Astrocyte of the cerebellum (primary cell): ENCODE results near the gene TBC1D9.

Experiments
- DNase-seq: peaks from one replicate; pipeline ENCODE4 v3.0.0-alpha.2; 2011; ENCODE audit warnings: low read depth
- H3K4me3 ChIP-seq: 2 replicates; pipeline ENCODE4 v1.5.1; 2011; ENCODE audit warnings: mild to moderate bottlenecking, low read depth, low read length, moderate library complexity
- in situ Hi-C: cut with HindIII; loops from 2 replicates; pipeline ENCODE4 v1.10.0; 2017; ENCODE audit warnings: low sequenced_read_pairs
- TF ChIP-seq, protein P1 (sequence below): IDR thresholded peaks from 2 replicates; pipeline ENCODE4 v1.5.1; 2012; ENCODE audit warnings: low read length, low read depth, moderate library complexity, mild to moderate bottlenecking; ENCODE audit errors: missing control alignments

TBC1D9 gene

GRCh38 chr4:140680686-140681085 is 75.5 kb downstream of the TBC1D9 start:
- in situ Hi-C loops = no loop called here
- TF ChIP-seq, protein P1, sequence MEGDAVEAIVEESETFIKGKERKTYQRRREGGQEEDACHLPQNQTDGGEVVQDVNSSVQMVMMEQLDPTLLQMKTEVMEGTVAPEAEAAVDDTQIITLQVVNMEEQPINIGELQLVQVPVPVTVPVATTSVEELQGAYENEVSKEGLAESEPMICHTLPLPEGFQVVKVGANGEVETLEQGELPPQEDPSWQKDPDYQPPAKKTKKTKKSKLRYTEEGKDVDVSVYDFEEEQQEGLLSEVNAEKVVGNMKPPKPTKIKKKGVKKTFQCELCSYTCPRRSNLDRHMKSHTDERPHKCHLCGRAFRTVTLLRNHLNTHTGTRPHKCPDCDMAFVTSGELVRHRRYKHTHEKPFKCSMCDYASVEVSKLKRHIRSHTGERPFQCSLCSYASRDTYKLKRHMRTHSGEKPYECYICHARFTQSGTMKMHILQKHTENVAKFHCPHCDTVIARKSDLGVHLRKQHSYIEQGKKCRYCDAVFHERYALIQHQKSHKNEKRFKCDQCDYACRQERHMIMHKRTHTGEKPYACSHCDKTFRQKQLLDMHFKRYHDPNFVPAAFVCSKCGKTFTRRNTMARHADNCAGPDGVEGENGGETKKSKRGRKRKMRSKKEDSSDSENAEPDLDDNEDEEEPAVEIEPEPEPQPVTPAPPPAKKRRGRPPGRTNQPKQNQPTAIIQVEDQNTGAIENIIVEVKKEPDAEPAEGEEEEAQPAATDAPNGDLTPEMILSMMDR = no peak
- H3K4me3 ChIP-seq = no peak overlapping the region
- DNase-seq = no peak

- in situ Hi-C loops = no loop called here
- H3K4me3 ChIP-seq = no peak overlapping the region
- TF ChIP-seq, protein P1 = no peak
- no peak for DNase-seq
Measured at GRCh38 chr4:140679576-140679975, 76.6 kb downstream of the TBC1D9 start.

GRCh38 chr4:140675599-140676231 is 80.5 kb downstream of the TBC1D9 start:
- TF ChIP-seq, protein P1 = no peak
- in situ Hi-C loops = no loop called here
- H3K4me3 ChIP-seq = no peak overlapping the region
- DNase-seq = no peak

- no peak for DNase-seq
- no peak overlapping the region for H3K4me3 ChIP-seq
- TF ChIP-seq, protein P1 = no peak
- in situ Hi-C loops = loop anchor here (5.0 kb wide), 1 partner anchor 119 kb away; no protein-coding TSS in a partner anchor
Measured at GRCh38 chr4:140673729-140674128, 82.5 kb downstream of the TBC1D9 start.

DNA sequence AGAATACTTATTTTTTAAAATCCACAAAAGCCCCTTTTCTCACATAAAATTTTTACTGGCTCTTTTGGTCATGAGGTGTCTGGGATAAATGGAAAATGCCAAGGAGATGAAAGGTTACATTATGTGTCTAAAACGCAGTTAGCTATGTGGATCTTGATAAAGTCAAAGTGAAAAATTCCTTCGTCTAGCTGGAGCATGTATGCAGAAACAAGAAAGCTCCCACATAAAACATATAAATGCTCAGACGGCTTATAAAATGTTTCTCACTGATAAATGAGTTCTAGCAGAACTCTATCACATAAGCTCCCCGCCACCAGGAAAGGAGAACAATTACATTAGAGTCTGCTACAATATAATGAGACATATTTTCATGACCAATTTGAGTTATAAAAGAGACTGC is 83.8 kb downstream of the TBC1D9 start:
- TF ChIP-seq, protein P1 = no peak

DNA sequence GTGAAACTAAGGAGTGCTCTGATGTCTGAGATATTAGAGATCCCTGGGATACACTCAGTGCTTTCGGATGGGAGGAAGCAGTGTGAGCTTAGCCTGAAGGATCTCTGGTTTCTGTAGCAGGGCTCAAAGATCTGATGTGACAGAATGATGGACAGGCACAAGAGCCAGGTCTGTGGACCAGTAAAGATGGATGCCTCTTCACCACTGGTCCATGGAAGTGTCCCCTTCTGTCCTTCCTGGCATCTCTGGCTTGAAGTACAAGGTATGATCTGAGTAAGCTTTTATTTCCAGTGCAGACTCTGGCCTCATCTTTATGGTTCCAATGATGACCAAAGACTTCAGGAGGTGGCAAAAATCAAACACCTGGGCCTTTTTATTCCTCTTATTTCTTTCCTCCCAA is 88.1 kb downstream of the TBC1D9 start:
- TF ChIP-seq, protein P1 = no peak
- DNase-seq = no peak
- in situ Hi-C loops = no loop called here
- H3K4me3 ChIP-seq = no peak overlapping the region

More for the DNA sequence above, 83.8 kb downstream of the TBC1D9 start:
- DNase-seq = no peak
- in situ Hi-C loops = loop anchor here (5.0 kb wide), 1 partner anchor 120 kb away; no protein-coding TSS in a partner anchor
- H3K4me3 ChIP-seq = no peak overlapping the region
